Ishikawa (cell line): ENCODE measurements around the gene SLC29A1.

Experiments used
- CEBPB ChIP-seq: IDR thresholded peaks from 2 replicates; pipeline ENCODE4 v1.6.1; 2012
- CREB1 ChIP-seq: IDR thresholded peaks from 2 replicates; pipeline ENCODE4 v1.6.1; 2012; ENCODE audit warnings: low read depth
- EP300 ChIP-seq: IDR thresholded peaks from 2 replicates; pipeline ENCODE4 v1.6.1; 2012; ENCODE audit warnings: borderline replicate concordance
- NFIC ChIP-seq: IDR thresholded peaks from 2 replicates; pipeline ENCODE4 v1.6.1; 2012
- RAD21 ChIP-seq: IDR thresholded peaks from 2 replicates; pipeline ENCODE4 v1.6.1; 2012; ENCODE audit warnings: low read depth
- REST ChIP-seq: IDR thresholded peaks from 2 replicates; pipeline ENCODE4 v1.6.1; 2012; ENCODE audit warnings: low read depth, mild to moderate bottlenecking
- TAF1 ChIP-seq: IDR thresholded peaks from 2 replicates; pipeline ENCODE4 v1.6.1; 2012; ENCODE audit warnings: low read depth, mild to moderate bottlenecking
- TCF12 ChIP-seq: IDR thresholded peaks from 2 replicates; pipeline ENCODE4 v1.6.1; 2012; ENCODE audit warnings: low read depth

- no peak for TF ChIP-seq TAF1
- TF ChIP-seq CREB1: no peak
- no peak for TF ChIP-seq RAD21
- TF ChIP-seq EP300: no peak
- no peak for TF ChIP-seq TCF12
- TF ChIP-seq NFIC: no peak
- no peak for TF ChIP-seq CEBPB
- no peak for TF ChIP-seq REST
Measured at GRCh38 chr6:44229376-44230033, 6.1 kb downstream of the SLC29A1 start.
